ENCODE data around the gene AFDN.
"Not testable (repeated sequence)": the region's sequence is repeated elsewhere in the genome, so short reads cannot be mapped to it uniquely, and the experiment has no call there.

DNA sequence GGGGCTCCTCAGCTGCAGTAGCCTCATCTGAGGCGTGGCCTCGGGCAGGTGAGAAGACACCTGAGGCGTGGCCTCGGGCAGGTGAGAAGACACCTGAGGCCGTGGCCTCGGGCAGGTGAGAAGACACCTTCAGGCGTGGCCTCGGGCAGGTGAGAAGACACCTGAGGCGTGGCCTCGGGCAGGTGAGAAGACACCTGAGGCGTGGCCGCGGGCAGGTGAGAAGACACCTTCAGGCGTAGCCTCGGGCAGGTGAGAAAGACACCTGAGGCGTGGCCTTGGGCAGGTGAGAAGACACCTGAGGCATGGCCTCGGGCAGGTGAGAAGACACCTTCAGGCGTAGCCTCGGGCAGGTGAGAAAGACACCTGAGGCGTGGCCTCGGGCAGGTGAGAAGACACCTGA lies 174.8 kb downstream of the AFDN start:
- TF ChIP-seq CTCF, POLR2A (IDR thresholded peaks at IDR 0.05): not testable (repeated sequence)
